ENCODE measurements around the gene TGFB1. TPM values are rescaled to one million over a fixed set of nuclear protein-coding genes. Genes with fewer than 3 reads are reported as not detected.

The TGFB1 gene
- total RNA-seq, 1 experiment from 2014 or later: 54.6 TPM

DNA sequence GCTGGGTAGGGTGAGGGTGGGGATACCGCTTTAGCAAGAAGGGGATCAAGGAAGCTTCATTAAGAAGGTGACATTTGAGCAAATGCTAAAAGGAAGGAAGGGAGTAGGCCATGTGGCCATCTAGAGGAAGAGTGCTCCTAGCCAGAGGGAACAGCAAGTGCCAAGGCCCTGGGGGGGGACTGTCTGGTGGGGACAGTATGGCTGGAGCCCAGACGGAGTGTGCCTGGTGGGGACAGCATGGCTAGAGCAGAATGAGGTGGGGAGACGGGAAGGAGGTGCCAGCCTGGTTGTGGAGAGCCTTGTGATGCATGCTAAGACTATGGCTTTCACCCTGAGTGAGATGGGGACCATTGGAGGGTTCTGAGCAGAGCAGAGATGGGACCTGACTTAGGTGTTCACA is 2.1 kb upstream of the TGFB1 start:
- Histone ChIP-seq H4K20me1 (ENCODE audit: insufficient read depth) (no peaks in the 10 kb centered on the region), H3K4me3 (replicated peaks in 1 of 2; ENCODE audit: low read depth in 1 of 2, low read length in 2 of 2) (no peak overlapping the region), H3K36me3 (ENCODE audit: control insufficient read depth in 1 of 2, insufficient read depth in 2 of 2, low read length in 2 of 2) (no peaks in the 10 kb centered on the region), H3K27me3 (ENCODE audit: insufficient read depth, low read length) (no peaks in the 10 kb centered on the region), H3K9ac (ENCODE audit: low read length) (no peak overlapping the region), H3K9me2 (ENCODE audit: insufficient read depth) (no peaks in the 10 kb centered on the region), H3K4me1 (ENCODE audit: control insufficient read depth in 1 of 2, insufficient read depth in 2 of 2, low read length in 2 of 2) (peaks cover 8 to 24% of the 10 kb centered on the region in 2 experiments; a peak in 3 of 4 replicates), H3K9me3 (ENCODE audit: control insufficient read depth in 1 of 2, insufficient read depth in 1 of 2, low read depth in 1 of 2, low read length in 2 of 2) (no peaks in the 10 kb centered on the region), H3K79me2 (ENCODE audit: insufficient read depth, low read length) (peaks cover 25% of the 10 kb centered on the region; the same call in 1 of the 2 replicates), H3K4me2 (ENCODE audit: low read length) (no peak overlapping the region), H3K27ac (ENCODE audit: low read depth, low read length) (no peak overlapping the region), H2AFZ (ENCODE audit: low read depth, low read length, poor library complexity, severe bottlenecking) (no peak overlapping the region)
- TF ChIP-seq FOSL1 (IDR thresholded peaks at IDR 0.05; ENCODE audit: low read depth) (no peak), ZNF274 (IDR thresholded peaks at IDR 0.05; ENCODE audit: low read depth, low read length) (no peak)
- RAD21 ChIA-PET (ENCODE audit: low non-redundant PET in 1 of 2, low total read pairs in 2 of 2, uncharacterized antibody in 2 of 2, unreplicated experiment in 2 of 2): no interaction called here
- BruUV-seq (replicated peaks): no TSS peak
- DNase-seq (ENCODE audit: low read depth, low spot score) (no peak), ATAC-seq (no peak)
- POLR2A ChIA-PET: interaction anchor here (1.5 kb wide), 1 partner anchor 8 kb away, joined by 5 read pairs; the partner anchor contains the start of gene B9D2
- intact Hi-C loops (cut with micrococcal nuclease): no loop called here
- CTCF ChIA-PET: interaction anchor here (5.6 kb wide), 1 partner anchor 9 kb away, joined by 54 read pairs; the partner anchor contains the start of gene B9D2

DNA sequence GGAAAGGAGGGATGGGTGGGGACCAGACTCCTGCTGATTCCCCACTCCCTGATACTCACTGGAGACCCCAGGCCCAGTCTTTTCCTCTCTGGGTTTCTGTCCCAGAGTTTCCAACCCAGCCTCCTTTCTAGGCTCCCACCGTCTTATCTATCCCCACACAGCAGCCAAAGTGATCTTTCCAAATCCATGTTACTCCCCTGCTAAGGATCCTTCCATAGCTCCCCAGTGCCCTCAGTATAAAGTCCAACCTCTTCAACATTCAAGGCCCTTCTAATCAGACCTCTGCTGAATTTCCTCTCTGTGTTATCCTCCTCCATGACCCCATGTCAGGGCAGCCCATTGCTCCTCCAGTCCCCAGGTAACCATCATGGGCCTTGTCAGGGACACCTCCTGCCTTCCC is 1.3 kb upstream of the TGFB1 start:
- H3K27me3 ChIP-seq (ENCODE audit: insufficient read depth, low read length): no peaks in the 10 kb centered on the region
- DNase-seq (ENCODE audit: low read depth, low spot score) (no peak), ATAC-seq (no peak)
- intact Hi-C loops (cut with micrococcal nuclease): no loop called here
- peaks cover 28% of the 10 kb centered on the region; the same call in 1 of the 2 replicates for H3K79me2 ChIP-seq (ENCODE audit: insufficient read depth, low read length)
- CTCF ChIA-PET: interaction anchor here (1.3 to 5.6 kb wide), 2 partner anchors 10 to 46 kb away, joined by 4 to 54 read pairs; partner anchors contain the start of gene B9D2
- POLR2A ChIA-PET: interaction anchor here (1.5 kb wide), 1 partner anchor 9 kb away, joined by 5 read pairs; the partner anchor contains the start of gene B9D2
- H3K9me2 ChIP-seq (ENCODE audit: insufficient read depth): no peaks in the 10 kb centered on the region
- H4K20me1 ChIP-seq (ENCODE audit: insufficient read depth): no peaks in the 10 kb centered on the region
- H3K9ac ChIP-seq (ENCODE audit: low read length): no peak overlapping the region
- H3K9me3 ChIP-seq (ENCODE audit: control insufficient read depth in 1 of 2, insufficient read depth in 1 of 2, low read depth in 1 of 2, low read length in 2 of 2): no peaks in the 10 kb centered on the region
- RAD21 ChIA-PET (ENCODE audit: low non-redundant PET in 1 of 2, low total read pairs in 2 of 2, uncharacterized antibody in 2 of 2, unreplicated experiment in 2 of 2): interaction anchor here in 1 of 2 experiments (0.7 kb wide), 1 partner anchor 25 kb away, joined by 3 read pairs; no protein-coding TSS in a partner anchor
- no peak overlapping the region for H3K4me3 ChIP-seq (replicated peaks in 1 of 2; ENCODE audit: low read depth in 1 of 2, low read length in 2 of 2)
- no peak overlapping the region for H3K4me2 ChIP-seq (ENCODE audit: low read length)
- H2AFZ ChIP-seq (ENCODE audit: low read depth, low read length, poor library complexity, severe bottlenecking): no peak overlapping the region
- TF ChIP-seq, protein P1, sequence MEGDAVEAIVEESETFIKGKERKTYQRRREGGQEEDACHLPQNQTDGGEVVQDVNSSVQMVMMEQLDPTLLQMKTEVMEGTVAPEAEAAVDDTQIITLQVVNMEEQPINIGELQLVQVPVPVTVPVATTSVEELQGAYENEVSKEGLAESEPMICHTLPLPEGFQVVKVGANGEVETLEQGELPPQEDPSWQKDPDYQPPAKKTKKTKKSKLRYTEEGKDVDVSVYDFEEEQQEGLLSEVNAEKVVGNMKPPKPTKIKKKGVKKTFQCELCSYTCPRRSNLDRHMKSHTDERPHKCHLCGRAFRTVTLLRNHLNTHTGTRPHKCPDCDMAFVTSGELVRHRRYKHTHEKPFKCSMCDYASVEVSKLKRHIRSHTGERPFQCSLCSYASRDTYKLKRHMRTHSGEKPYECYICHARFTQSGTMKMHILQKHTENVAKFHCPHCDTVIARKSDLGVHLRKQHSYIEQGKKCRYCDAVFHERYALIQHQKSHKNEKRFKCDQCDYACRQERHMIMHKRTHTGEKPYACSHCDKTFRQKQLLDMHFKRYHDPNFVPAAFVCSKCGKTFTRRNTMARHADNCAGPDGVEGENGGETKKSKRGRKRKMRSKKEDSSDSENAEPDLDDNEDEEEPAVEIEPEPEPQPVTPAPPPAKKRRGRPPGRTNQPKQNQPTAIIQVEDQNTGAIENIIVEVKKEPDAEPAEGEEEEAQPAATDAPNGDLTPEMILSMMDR (IDR thresholded peaks at IDR 0.05 in 2 of 3, conservative IDR thresholded peaks at IDR 0.05 in 1 of 3; ENCODE audit: borderline replicate concordance in 1 of 3, insufficient read depth in 1 of 3, low read depth in 2 of 3, low read length in 2 of 3): no peak
- no peak for TF ChIP-seq POLR2A (IDR thresholded peaks at IDR 0.05; ENCODE audit: borderline replicate concordance, extremely low read depth, insufficient read depth, insufficient read length)
- TF ChIP-seq EZH2phosphoT487 (IDR thresholded peaks at IDR 0.05; ENCODE audit: borderline replicate concordance): no peak
- no peak for TF ChIP-seq CBX3 (IDR thresholded peaks at IDR 0.05; ENCODE audit: low read depth)
- H3K4me1 ChIP-seq (ENCODE audit: control insufficient read depth in 1 of 2, insufficient read depth in 2 of 2, low read length in 2 of 2): peaks cover 11 to 29% of the 10 kb centered on the region in 2 experiments; a peak in 3 of 4 replicates
- H3K36me3 ChIP-seq (ENCODE audit: control insufficient read depth in 1 of 2, insufficient read depth in 2 of 2, low read length in 2 of 2): no peaks in the 10 kb centered on the region
- no peak overlapping the region; the same call in 1 of the 2 replicates for H3K27ac ChIP-seq (ENCODE audit: low read depth, low read length)
- no TSS peak for BruUV-seq (replicated peaks)
